GM18498 (cell line): ENCODE results near the gene ANKRD63.
A peak's percentile ranks its signal among the peaks of the same experiment; 100 is the strongest.

Experiments used
- ATAC-seq: cut with Tn5 transposase; IDR thresholded peaks from one replicate; pipeline ENCODE4 v1.9.1; 2021; ENCODE audit warnings: mild to moderate bottlenecking, moderate library complexity; ENCODE audit not compliant: unreplicated experiment

ANKRD63 gene

GRCh38 chr15:40313531-40314398, 30.9 kb upstream of the ANKRD63 start:
- no peak for ATAC-seq

GRCh38 chr15:40312370-40313158, 29.7 kb upstream of the ANKRD63 start:
- ATAC-seq = no peak

GRCh38 chr15:40310993-40311392, 28.1 kb upstream of the ANKRD63 start:
- no peak for ATAC-seq

GRCh38 chr15:40310001-40310959, 27.4 kb upstream of the ANKRD63 start:
- no peak for ATAC-seq

- no peak for ATAC-seq
Measured at GRCh38 chr15:40309344-40309862, 26.5 kb upstream of the ANKRD63 start.

- ATAC-seq = peak; percentile 63
Measured at GRCh38 chr15:40307421-40308211, 24.8 kb upstream of the ANKRD63 start, which contains the start of gene PLCB2. Gene PLCB2, minus strand, starts transcription at chr15:40307935. Its CDS starts 263 bp downstream, at chr15:40307672.

- ATAC-seq = no peak
Measured at GRCh38 chr15:40306908-40307307, 24.0 kb upstream of the ANKRD63 start.

GRCh38 chr15:40306371-40306770, 23.5 kb upstream of the ANKRD63 start:
- no peak for ATAC-seq

- no peak for ATAC-seq
Measured at GRCh38 chr15:40305281-40305680, 22.4 kb upstream of the ANKRD63 start.

GRCh38 chr15:40303576-40303975, 20.7 kb upstream of the ANKRD63 start:
- ATAC-seq = no peak

GRCh38 chr15:40302981-40303380, 20.1 kb upstream of the ANKRD63 start:
- ATAC-seq = no peak

GRCh38 chr15:40302288-40302886, 19.5 kb upstream of the ANKRD63 start:
- no peak for ATAC-seq

- no peak for ATAC-seq
Measured at GRCh38 chr15:40301467-40302179, 18.8 kb upstream of the ANKRD63 start.

- no peak for ATAC-seq
Measured at GRCh38 chr15:40300771-40301170, 17.9 kb upstream of the ANKRD63 start.

GRCh38 chr15:40300367-40300766, 17.5 kb upstream of the ANKRD63 start:
- no peak for ATAC-seq

GRCh38 chr15:40298216-40298935, 15.5 kb upstream of the ANKRD63 start:
- no peak for ATAC-seq

- ATAC-seq = no peak
Measured at GRCh38 chr15:40297356-40297755, 14.5 kb upstream of the ANKRD63 start.
